Astrocyte (in vitro differentiated cells and primary cell): Measurements from ENCODE around the gene CNNM2.

Experiments used
- EZH2 ChIP-seq: IDR thresholded peaks from 2 replicates; pipeline ENCODE4 v1.6.1; 2012; ENCODE audit warnings: mild to moderate bottlenecking, low read length, inconsistent platforms; ENCODE audit not compliant: insufficient read depth
- TF ChIP-seq, protein P1 (sequence below): IDR thresholded peaks from 2 replicates; pipeline ENCODE4 v1.5.1; 2011; ENCODE audit warnings: low read depth, mild to moderate bottlenecking, inconsistent platforms, low read length, moderate library complexity; ENCODE audit not compliant: insufficient read depth

GRCh38 chr10:102949916-102950315 lies 31.8 kb downstream of the CNNM2 start:
- TF ChIP-seq, protein P1, sequence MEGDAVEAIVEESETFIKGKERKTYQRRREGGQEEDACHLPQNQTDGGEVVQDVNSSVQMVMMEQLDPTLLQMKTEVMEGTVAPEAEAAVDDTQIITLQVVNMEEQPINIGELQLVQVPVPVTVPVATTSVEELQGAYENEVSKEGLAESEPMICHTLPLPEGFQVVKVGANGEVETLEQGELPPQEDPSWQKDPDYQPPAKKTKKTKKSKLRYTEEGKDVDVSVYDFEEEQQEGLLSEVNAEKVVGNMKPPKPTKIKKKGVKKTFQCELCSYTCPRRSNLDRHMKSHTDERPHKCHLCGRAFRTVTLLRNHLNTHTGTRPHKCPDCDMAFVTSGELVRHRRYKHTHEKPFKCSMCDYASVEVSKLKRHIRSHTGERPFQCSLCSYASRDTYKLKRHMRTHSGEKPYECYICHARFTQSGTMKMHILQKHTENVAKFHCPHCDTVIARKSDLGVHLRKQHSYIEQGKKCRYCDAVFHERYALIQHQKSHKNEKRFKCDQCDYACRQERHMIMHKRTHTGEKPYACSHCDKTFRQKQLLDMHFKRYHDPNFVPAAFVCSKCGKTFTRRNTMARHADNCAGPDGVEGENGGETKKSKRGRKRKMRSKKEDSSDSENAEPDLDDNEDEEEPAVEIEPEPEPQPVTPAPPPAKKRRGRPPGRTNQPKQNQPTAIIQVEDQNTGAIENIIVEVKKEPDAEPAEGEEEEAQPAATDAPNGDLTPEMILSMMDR, result no peak
- TF ChIP-seq EZH2, result no peak
